ENCODE measurements around the gene BNC2.

BNC2 gene

DNA sequence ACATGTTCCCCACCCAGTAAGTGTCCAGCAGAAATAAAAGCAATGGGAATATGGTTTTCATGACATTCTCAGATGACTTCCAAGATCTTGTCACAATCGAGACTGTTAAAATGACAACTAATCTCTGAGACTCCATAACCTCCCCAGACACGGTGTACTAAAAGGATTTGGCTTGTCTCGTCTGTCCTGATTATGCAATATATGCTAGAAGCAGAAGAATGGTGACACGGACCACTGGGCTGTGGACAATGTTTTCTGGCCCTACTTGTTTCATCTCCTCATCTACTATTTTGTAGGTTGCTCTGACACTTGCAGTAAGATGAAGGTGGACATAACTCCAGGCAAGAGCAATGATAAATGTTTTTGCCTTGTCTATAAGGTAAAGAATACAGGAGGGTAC is 56.6 kb downstream of the BNC2 start:
- DNase-seq (ENCODE audit: low read depth), result no peak

DNA sequence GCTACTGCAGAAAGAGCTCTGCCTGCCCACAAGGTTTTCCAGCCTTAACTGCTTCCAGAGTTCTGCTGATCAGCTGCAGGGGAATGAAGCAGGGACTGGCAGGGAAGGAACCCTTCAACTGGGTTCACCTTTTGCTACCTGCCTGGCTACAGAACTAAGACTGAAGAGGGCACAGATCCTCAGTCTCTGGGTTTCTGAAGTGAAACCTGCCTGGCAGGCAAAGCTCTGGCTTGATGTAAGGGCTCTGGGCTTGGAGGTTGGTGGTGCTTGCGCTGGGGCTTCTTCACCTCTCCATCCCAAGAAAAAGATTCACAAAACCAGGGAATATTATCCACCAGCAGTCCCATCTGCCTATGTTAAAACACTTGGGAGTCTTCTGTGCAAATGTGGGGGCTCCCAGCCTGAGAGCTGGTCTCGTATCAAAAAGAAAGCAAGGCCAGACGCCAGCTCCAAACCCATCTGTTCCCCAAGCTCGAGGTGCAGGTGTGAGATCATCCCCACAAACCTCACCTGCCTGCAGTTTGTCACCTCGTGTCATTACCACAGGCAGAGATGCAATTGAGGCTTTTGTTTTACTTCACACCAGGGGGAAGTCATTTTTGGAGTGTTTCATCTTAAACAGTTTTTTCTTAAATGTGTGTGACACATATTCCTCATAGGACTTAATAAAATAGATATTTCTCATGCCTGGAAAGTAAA is 58.3 kb downstream of the BNC2 start:
- DNase-seq (ENCODE audit: low read depth), result no peak

DNA sequence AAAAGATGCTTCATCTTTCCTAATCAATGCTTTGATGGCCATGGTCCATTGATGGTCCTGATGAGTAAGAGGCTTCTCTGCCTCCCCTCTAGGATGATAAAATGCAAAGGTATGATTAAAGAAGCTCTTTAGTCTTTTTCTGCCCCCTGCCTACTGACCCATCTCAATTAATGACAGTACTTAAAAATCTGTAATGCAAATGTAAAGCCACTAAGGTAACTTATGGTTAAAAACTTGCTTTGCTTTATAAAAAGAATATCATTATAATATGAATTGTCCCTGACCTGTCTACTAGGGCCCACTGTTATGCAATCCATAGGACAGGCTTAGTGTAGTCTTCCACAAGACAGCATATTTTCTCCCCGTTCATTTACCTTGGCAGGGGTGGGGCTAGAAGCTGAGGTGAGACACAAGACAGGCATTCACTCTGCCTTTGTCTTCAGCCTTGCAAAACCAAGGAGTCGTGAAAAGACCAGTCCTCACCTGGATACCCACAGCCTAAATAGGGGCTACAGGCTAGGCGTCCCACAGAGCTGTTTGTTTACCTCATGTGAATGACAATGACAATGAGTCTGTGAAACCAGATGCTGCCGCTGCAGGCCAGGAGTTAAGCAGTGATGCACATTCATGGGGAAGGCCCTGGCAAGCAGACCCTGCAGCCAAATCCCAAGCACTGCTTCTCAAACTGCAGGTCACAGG is 60.4 kb downstream of the BNC2 start:
- no peak for DNase-seq (ENCODE audit: low read depth)

GRCh38 chr9:16806674-16807073 is 63.8 kb downstream of the BNC2 start:
- DNase-seq (ENCODE audit: low read depth), result no peak

DNA sequence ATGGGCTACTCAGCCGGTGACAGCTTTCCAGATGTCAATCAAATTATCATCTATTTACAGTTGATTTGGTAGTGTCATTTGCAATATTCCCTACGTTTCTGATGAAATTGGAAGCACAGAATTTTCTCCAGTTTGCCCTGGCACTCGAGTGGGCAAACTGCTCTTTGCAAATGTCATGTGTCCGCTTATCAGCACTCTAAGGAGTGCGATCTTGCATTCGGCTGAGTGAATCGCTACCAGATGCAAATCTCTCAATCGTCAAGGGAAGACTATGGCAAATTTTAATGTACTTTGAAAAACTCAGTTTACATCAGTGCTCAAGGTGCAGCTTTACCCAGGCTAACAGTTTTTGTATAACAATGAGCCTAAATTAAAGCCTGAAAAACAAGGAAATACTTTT is 66.8 kb downstream of the BNC2 start:
- no peak for DNase-seq (ENCODE audit: low read depth)

DNA sequence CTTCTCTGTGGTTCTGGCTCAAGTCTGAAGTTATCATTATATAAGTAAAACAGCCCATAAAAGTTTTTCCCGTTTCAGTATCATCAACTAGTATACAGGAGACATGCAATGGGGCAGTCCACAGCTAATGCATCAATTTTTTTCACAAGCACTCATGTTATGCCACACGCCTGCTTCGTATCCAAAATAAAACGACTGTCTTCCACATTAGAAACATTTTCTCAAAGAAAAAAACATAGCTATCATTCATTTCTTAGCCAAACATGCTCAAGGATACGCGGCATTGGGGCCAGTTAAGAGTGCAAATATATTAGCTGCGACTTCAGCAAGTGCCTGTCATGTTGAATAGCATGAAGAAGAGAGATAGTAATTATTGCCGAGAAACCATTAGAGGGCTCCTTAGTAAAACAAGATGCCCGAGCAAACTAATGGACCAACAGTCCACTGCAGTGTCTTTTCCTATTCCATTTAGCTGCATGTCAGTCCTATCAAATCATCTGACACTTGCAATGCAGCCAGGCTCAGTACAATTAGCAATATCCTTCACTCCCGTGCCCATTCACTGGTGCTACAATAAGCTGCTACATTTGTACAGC is 68.5 kb downstream of the BNC2 start:
- no peak for DNase-seq (ENCODE audit: low read depth)

- no peak for DNase-seq (ENCODE audit: low read depth)
These were observed 74.1 kb downstream of the BNC2 start for GRCh38 chr9:16796304-16796825.

DNA sequence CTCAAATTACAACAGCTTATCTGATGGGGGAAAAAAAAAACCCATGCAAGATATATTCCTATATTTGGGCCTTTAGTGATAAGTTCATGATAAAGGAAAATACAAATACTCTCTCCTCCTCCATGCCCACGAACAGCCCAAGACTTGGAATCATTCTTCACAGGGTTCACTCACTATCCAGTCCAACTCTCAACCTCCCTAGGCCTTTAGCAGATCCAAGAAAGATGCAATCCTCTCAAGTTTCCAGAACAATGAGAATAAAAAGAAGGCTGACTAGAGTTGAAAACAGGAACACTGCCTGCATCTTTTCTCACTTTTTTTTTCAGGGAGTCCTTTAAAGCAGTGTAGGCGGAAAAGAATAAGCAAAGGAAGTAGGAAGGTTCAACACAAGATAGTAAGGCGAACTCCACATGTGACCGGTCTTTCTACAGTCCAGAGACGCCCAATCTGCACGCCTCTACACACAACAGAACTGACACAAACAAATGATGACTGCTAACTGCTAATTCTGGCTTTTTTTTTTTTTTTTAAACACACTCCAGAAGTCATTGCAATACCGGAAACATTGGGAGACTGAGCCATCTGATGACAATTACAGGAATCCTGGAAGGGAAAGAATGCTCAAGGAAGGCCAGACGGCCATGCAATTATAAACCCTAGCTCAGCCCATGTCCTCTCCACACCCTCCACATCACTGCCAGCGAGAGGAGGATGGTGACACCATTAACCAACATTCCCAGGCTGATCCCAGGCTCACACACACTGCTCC is 75.4 kb downstream of the BNC2 start:
- DNase-seq (ENCODE audit: low read depth), result no peak

DNA sequence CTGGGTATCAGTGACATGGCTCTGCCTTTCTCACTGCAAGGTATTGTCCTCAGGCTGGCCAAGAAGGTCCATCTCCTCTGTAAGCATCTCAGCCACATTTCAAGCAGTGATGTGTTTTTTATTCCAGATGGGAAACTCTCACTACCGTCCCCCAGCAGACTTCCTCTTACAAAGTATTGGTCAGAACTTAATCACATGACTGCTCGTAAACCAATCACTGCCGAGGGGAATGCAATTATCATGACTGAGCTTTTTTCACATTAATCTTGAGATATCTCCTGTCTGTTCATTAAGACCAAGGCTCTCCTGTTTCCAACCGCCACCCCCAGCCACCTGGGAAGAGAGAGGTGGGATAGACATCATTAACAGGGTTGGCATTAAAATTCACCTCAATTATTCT is 76.4 kb downstream of the BNC2 start:
- no peak for DNase-seq (ENCODE audit: low read depth)

DNA sequence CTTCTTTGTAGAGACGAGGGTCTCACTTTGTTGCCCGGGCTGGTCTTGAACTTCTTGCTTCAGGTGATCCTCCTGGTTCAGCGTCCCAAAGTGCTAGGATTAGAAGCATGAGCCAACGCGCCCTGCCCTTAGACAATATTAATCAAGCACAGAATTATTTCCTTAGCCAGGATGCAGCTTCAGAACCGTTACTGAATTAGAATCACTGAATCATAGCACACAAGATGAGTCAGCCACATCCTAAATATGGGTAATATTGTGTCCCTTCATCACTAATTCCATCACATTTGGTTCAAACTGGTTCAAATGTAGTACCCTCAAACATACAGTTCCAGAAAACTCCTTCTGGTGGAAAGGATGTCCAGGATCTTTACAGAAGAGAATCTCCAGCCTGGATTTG is 82.7 kb downstream of the BNC2 start:
- no peak for DNase-seq (ENCODE audit: low read depth)

DNA sequence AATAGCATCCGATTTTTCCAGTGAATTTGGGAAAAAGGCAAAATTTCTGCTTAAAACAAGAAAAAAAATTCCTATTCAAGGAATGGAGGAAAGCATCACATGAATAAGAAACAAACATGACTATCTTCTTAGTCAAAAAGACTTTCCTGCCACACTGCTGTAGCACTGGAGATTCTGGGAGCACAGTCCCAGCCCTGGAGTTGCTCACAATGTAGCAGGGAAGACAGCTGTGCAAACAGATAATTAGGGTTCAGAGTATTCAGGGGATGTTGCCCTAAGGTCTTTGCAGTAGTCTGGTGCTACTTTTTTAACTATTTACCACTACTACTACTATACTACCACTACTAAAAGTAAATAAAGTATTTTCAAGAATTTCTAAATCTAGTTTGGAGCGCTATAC is 86.5 kb downstream of the BNC2 start:
- no peak for DNase-seq (ENCODE audit: low read depth)

DNA sequence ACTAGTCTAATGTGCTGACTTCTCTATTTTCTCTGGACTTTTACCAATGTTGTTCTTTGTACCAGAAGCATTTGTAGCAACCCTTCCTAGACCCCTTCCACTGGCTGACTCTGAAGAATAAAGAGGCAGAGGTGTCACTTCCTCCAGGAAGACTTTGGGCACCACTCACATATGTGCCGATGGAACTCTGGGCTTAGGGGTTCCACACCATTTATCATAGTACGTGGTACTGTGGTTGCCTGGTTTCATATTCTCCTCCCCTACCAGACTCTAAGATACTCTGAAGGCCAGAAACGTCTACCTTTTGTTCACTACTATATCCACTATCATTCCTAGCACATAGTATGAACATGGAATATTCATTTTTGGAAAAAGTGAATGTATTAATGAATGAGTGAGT is 88.0 kb downstream of the BNC2 start:
- DNase-seq (ENCODE audit: low read depth), result no peak

DNA sequence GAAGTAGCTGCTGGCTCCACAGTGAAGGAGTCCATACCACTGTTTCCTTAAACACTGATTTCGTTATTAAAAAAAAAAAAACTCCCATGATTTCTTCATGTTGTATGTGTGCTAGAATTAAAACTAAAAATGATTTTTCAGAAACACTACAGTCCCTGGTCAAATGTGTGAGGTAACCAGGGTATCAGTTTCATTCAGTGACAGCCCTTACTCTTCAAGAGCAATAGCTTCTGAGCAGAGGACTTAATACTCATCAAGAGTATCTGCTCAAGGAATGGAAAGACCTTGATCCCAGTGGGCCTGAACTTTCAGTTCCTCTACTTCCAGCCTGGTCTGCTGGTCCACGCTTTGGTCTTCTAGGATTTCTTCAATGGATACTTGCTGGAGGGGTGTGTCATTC is 95.1 kb downstream of the BNC2 start:
- DNase-seq (ENCODE audit: low read depth), result no peak

- no peak for DNase-seq (ENCODE audit: low read depth)
These were observed 96.9 kb downstream of the BNC2 start for GRCh38 chr9:16773617-16774016.

GRCh38 chr9:16773116-16773515 is 97.4 kb downstream of the BNC2 start:
- DNase-seq (ENCODE audit: low read depth), result no peak

GRCh38 chr9:16771356-16771755 is 99.1 kb downstream of the BNC2 start:
- DNase-seq (ENCODE audit: low read depth), result no peak

DNA sequence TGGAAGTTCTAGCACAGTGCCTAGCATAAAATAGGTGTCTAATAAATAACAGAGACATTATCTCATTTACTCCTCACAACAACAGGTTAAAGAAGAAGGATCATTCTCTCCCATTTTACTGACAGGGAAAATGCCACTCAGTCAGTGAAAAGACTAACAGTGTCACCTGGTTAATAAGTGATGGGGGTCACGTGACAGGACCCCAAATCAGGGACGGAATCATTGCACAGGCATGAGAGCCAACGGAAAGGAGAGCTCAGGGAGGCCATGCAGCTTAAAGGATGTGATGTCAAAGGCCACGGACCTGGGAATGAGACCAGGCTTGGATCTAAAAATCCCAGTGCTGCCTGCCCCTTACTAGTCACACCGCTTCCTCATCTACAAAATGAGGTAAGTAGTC is 101.2 kb downstream of the BNC2 start:
- no peak for DNase-seq (ENCODE audit: low read depth)

DNA sequence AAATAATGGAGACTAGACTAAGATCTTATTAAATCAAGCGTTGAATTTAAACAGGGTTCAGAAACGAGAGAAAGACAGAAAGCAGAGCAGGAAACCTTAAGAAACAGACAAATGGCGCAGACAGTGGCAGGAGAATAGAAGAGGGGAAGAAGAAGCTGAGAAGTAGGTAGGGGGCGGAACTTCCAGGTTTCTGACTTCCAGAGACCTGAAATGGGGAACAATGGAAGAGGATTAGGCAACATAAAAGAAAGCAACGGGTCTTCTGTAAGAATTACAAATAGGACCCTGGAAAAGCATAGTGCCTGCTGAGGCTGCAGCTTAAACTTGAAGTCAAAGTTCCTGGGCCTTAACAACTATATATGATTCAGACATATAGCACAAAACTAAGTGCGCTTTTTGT is 101.7 kb downstream of the BNC2 start:
- no peak for DNase-seq (ENCODE audit: low read depth)

DNA sequence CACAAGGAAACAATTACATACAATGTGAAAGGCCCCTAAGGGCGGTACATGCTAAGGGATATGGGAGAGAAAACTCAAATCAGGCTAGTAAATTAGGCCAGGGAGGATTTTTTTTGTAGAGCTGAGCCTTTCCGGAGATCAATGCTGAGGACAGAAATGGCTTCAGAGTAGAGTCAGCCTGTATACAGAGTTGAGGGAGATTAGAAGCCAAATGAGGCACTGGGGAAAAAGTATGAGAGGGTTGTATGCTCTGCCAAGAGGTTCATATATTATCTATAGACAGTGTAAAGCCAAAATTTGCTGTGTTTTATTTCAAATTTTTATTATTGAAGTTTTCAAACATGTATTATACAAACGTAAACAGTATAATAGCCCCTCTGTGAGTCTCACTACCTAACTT is 103.1 kb downstream of the BNC2 start:
- no peak for DNase-seq (ENCODE audit: low read depth)

DNA sequence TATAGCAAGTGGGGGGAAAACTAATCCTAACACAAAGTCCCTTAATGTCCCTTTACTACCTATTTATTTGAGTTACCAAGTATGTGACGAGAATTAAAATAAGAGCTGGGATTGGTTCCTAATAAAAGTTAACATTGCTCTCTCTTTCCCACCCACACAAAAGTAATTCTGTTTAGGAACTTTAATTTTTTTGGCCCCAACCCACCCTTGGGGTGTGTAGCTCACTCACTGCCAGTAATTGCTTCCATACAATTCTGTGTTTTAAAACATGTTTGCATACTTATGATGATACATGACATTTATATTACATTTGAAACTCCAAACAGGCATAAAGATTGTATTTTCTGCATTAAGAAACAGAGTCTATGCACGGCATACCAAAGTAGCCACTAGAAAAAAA is 106.5 kb downstream of the BNC2 start:
- DNase-seq (ENCODE audit: low read depth), result no peak

DNA sequence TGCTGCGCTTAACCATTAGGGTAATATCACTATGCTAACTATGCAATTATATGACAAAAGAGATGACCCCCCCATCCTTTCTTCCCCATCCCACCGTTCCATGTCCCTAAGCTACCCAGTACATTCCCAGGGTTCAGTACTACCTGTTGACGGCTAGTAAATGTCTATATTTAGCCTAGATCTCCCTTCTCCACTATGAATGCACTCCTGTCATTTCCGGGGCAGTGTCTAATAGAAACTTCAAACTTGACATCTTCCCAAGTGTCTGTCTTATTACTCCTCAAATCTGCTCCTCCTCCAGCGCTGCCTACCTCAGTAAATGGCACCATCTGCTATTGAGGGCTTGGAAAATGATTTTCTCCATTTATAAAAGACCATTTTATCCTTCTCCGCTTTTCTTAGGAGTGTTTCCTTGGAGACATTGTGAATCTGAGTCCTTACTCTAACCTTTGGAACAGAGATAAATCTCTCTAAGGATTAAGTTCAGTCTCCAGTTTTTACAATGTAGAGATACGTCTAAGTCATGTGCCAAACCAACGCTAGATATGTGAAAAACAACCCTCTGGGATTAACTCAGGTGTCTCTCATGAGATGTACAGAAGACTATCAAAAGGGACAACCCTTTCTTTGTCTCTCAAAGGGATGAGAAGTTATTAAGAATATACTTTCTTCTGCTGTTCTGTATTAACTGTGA is 114.9 kb downstream of the BNC2 start:
- no peak for DNase-seq (ENCODE audit: low read depth)

DNA sequence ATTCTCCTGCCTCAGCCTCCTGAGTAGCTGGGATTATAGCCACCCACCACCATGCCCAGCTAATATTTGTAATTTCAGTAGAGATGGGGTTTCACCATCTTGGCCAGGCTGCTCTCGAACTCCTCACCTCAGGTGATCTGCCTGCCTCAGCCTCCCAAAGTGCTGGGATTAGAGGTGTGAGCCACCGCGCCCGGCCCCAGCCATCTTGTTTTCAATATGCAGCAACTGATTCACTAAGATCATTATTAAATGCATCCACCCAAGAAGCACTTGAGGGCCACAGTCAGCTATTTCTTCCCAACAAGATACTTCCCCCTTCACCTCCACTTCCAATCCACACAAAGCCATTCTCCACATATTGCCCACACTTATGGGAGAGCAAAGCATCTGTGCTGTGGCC is 115.8 kb downstream of the BNC2 start:
- no peak for DNase-seq (ENCODE audit: low read depth)
